GM12872 (cell line): ENCODE results near the gene RBM4B.

Source experiments
- TF ChIP-seq, protein P1 (sequence below): IDR thresholded peaks from 3 replicates; pipeline ENCODE4 v1.5.1; 2011; ENCODE audit warnings: low read depth, mild to moderate bottlenecking, low read length, moderate library complexity; ENCODE audit not compliant: insufficient read depth

Gene RBM4B

GRCh38 chr11:66684635-66685034, 6.9 kb upstream of the RBM4B start:
- TF ChIP-seq, protein P1, sequence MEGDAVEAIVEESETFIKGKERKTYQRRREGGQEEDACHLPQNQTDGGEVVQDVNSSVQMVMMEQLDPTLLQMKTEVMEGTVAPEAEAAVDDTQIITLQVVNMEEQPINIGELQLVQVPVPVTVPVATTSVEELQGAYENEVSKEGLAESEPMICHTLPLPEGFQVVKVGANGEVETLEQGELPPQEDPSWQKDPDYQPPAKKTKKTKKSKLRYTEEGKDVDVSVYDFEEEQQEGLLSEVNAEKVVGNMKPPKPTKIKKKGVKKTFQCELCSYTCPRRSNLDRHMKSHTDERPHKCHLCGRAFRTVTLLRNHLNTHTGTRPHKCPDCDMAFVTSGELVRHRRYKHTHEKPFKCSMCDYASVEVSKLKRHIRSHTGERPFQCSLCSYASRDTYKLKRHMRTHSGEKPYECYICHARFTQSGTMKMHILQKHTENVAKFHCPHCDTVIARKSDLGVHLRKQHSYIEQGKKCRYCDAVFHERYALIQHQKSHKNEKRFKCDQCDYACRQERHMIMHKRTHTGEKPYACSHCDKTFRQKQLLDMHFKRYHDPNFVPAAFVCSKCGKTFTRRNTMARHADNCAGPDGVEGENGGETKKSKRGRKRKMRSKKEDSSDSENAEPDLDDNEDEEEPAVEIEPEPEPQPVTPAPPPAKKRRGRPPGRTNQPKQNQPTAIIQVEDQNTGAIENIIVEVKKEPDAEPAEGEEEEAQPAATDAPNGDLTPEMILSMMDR = no peak

DNA sequence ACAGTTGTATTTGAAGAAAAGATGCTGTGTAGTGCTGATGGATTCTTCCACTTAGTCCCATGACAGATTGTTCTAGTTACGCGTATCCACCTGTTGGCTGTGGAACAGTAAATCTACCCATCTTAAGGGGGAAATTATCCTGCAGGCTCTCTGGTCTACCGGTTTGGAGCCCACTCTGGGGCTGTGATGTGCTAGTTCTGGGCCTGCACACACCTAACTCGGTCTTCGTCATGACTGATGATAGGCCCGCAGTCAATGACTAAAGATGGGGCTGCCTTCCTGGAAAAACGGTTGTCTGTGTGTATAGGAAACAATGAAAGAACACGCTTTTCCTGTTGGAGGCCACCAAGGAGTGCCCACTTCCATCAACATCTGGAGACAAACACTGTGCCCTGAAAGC, 6.2 kb upstream of the RBM4B start:
- TF ChIP-seq, protein P1 = no peak

DNA sequence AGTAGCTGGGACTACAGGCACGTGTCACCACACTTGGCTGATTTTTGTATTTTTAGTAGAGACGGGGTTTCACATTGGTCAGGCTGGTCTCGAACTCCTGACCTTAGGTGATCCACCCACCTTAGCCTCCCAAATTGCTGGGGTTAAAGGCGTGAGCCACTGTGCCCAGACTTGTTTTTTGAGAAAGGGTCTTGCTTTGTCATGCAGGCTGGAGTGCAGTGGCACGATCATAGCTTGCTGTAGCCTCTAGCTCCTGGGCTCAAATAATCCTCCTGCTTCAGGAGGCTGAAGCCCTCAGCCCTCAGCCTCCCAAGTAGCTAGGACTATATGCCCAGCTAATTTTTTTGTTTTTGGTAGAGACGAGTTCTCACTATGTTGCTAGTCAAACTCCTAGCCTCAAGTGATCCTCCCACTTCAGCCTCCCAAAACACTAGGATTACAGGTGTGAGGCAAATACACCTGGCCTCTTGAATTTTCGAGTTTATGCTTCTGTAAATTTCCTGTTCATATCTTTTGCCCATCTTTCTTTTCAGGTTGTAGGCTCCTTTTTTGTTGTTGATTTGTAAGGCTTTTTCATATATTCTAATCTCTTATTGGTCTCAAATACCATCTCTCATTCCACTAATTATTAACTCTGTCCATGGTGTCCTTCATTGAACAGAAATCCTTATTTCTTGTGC, 3.4 kb upstream of the RBM4B start:
- TF ChIP-seq, protein P1 = no peak

DNA sequence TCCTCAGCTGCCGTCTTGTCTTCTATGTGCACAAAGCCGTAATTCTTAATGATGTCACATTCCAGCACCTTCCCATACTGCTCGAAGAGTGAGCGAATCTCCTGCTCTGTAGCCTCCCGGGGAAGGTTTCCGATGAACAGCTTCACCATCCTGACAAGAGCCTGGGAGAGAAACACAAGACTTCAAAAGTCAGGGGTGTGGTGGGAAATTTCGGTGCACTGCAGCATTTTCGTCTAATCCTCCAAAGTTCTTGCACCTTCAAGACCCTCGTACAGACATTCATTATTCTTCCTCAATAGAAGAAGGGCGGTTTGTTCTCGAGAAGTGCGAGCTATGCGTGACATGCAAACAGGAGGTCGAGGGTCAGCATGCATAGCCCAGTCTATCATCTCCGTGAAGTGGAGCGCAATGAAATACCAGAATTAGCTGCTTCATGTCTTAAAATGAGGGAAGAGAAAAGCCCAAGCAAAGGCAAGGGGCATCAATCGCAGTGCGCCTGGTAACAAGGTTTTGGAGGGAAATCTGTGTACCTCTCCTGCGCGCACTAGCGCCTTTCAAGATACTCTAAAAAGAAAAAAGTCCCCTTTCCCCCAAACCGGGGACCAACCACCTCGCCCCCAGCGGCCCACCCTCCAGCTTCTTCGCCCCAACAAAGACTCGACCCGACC, 622 bp downstream of the RBM4B start:
- TF ChIP-seq, protein P1 = no peak

DNA sequence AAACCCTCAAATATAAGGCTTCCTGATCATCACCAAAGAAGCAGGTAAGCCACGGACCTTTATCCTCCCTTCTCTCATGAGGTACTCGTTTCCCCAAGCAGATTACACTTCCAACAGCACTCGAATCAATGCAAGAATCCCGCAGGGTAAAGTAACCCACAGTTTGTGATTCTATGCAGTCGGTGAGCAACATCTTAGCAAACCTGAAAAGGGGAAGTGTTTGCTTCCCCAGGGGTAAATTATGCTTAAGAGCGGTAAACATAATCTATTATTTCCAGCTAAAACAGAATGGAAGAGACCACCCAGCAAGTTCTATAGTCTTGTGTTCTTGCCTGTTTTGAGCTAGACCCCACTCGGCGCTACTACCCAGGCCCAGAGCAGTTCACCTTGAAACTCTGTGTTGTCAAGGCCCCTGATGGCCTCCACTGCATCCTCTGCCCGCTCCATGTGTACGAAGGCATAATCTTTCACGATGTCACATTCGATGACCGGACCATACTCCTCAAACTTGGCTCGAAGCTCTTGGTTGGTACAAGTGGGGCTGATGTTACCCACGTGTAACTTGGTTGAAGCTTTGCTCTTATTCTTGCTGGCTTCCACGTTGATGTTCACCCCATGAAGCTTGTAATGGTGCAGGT, 1.3 kb downstream of the RBM4B start:
- TF ChIP-seq, protein P1 = no peak

DNA sequence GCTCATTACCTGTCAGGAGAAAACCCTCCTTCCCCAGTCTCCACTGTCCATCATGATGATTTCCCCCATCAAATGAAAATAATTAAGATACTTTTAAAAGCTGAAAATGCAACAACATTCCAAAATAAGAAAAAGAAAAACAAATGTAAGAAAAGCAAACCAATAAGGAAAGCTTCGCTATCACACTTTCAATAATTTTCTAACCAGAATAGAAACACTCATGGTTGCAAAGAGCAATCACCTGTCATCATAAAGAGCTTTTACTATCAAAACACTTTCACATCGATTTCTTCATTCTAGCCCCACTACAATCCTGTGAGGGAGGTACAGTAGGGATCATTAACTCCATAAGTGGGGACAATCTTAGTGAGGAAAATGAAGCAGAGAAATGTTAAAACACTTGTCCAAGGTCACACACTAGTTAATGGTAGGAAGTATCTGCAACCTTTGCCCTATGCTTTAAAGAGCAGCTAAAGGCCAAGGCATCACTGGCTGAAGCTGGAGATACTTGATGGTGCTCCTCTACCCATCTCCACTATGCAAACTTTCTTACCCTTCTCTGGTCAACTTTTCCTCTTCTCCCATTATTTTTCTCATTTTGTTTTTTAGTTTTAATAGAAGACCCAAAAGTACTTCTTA, 2.6 kb downstream of the RBM4B start:
- TF ChIP-seq, protein P1 = no peak

DNA sequence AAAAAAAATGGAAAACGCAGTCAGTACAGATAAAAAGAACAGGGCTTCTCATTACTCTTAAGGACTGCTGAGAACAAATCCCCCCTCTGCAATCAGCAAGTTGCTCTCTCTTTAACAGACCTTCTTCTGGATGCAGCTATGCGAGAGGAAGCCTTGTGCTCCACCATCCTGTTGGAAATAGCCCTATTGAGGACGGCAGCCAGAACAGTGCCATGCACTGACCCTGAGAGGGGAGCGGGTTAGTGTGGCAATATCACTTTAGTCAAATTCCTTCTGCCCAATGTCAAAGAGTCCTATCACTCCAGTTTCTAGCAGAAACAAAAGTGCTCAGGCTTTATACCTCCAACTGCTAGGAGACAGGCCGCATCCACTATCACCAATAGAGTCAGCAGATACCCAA, 6.9 kb downstream of the RBM4B start:
- TF ChIP-seq, protein P1 = no peak
